ENCODE data around the gene LCA5L. TPM values are rescaled to one million over a fixed set of nuclear protein-coding genes. Genes with fewer than 3 reads are reported as not detected.

The LCA5L gene
- total RNA-seq, 1 experiment from 2014 or later: 0.46 TPM

DNA sequence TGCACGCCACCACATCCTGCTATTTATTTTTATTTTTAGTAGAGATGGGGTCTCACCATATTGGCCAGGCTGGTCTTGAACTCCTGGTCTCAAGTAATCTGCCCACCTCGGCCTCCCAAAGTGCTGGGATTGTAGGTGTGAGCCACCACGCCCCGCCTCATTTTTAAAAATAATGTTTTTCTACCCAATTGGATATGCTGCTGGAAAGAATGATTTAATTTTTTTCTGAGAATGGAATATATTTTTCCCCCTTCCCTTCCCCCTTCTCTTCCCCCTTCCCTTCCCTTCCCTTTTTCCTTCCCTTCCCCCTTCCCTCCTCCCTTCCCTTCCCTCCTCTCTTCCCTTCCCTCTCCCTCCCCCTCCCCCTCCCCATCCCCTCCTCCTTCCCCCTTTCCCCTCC is 79.0 kb downstream of the LCA5L start:
- H3K23me2 ChIP-seq (ENCODE audit: insufficient read length, low read depth, low read length, poor library complexity, severe bottlenecking): no peaks in the 10 kb centered on the region
- H2BK20ac ChIP-seq (ENCODE audit: low read depth, low read length, poor library complexity, severe bottlenecking): no peak overlapping the region
- no peak overlapping the region for H2BK15ac ChIP-seq (ENCODE audit: low read depth, low read length)
- H4K20me1 ChIP-seq (ENCODE audit: control insufficient read depth, insufficient read depth, insufficient read length): no peaks in the 10 kb centered on the region
- H3K4me1 ChIP-seq (ENCODE audit: insufficient read depth, low read length): no peaks in the 10 kb centered on the region
- no peak overlapping the region for H3K18ac ChIP-seq (ENCODE audit: insufficient read length, low read depth, low read length)
- H3K27me3 ChIP-seq (ENCODE audit: insufficient read depth, low read length): 0 out of 2 replicates have a peak, but pooled peaks cover 2% of the 10 kb centered on the region
- H3T11ph ChIP-seq (ENCODE audit: low read length): no peak overlapping the region
- Mint-ChIP-seq H3K4me3 (no peak overlapping the region), H3K27ac (no peak overlapping the region), H3K36me3 (ENCODE audit: insufficient read depth in 1 of 3, low read depth in 3 of 3) (no peaks in the 10 kb centered on the region), H3K27me3 (ENCODE audit: low read depth) (peaks cover 3% of the 10 kb centered on the region), H3K9me3 (peaks cover 0 to 2% of the 10 kb centered on the region in 2 experiments; a peak in 1 of 5 replicates), H3K4me1 (no peaks in the 10 kb centered on the region)
- H2BK5ac ChIP-seq (ENCODE audit: insufficient read length, low read length): no peak overlapping the region
- no peak for DNase-seq
- no peak overlapping the region for H3K56ac ChIP-seq (ENCODE audit: insufficient read length, low read depth, low read length)
- no peak for TF ChIP-seq CTCF (conservative IDR thresholded peaks at IDR 0.05)
- H3K9me3 ChIP-seq (ENCODE audit: control insufficient read depth, low read depth, low read length): no peaks in the 10 kb centered on the region
- H2BK120ac ChIP-seq (ENCODE audit: low read depth, low read length, poor library complexity, severe bottlenecking): no peak overlapping the region
- H4K5ac ChIP-seq (ENCODE audit: insufficient read length, low read depth, low read length): no peak overlapping the region
- no peak overlapping the region for H2AK5ac ChIP-seq (ENCODE audit: insufficient read length, low read length)
- H3K14ac ChIP-seq (ENCODE audit: insufficient read depth, low read length): no peak overlapping the region
- no peak overlapping the region for H2AFZ ChIP-seq (ENCODE audit: low read length)
- no peak overlapping the region for H2BK12ac ChIP-seq (ENCODE audit: insufficient read length, low read depth, low read length)
- H3K4ac ChIP-seq (ENCODE audit: low read depth, low read length): no peak overlapping the region
- H3K9ac ChIP-seq (ENCODE audit: extremely low read depth, insufficient read length, low read length): no peak overlapping the region
- no peaks in the 10 kb centered on the region for H3K79me1 ChIP-seq (ENCODE audit: insufficient read depth, low read depth, low read length, poor library complexity, severe bottlenecking)
- no CpG with 5 or more reads among the region's 4 CpGs for WGBS (ENCODE audit: extremely low coverage, insufficient read length, low lambda C conversion rate)
- H3K27ac ChIP-seq (ENCODE audit: insufficient read length, low read depth, low read length): no peak overlapping the region
- no peak overlapping the region for H3K23ac ChIP-seq (ENCODE audit: insufficient read length, low read depth, low read length)
- H3K4me2 ChIP-seq (ENCODE audit: insufficient read depth, insufficient read length, low read length): no peak overlapping the region
- no peak overlapping the region for H4K8ac ChIP-seq (replicated peaks; ENCODE audit: insufficient read length, low read depth, low read length)
- H3K79me2 ChIP-seq (ENCODE audit: insufficient read depth, low read length): no peaks in the 10 kb centered on the region
- no peak overlapping the region for H4K91ac ChIP-seq (ENCODE audit: insufficient read length, low read depth, low read length)

Data from H9 (cell line).